Endothelial cell (in vitro differentiated cells): Measurements from ENCODE around the gene GYPC. TPM values are rescaled to one million over a fixed set of nuclear protein-coding genes. Genes with fewer than 3 reads are reported as not detected.
"Not testable (repeated sequence)": the region's sequence is repeated elsewhere in the genome, so short reads cannot be mapped to it uniquely, and the experiment has no call there.

ENCODE experiments used
- DNase-seq: peaks from one replicate; pipeline ENCODE4 v3.0.0; 2021; ENCODE audit warnings: low spot score
- H3K27ac Mint-ChIP-seq: one replicate; pipeline ENCODE4 v1.8.0; 2021; ENCODE audit warnings: mixed read lengths, inconsistent platforms; ENCODE audit not compliant: unreplicated experiment
- H3K27me3 Mint-ChIP-seq: one replicate; pipeline ENCODE4 v1.8.0; 2021; ENCODE audit warnings: mild to moderate bottlenecking, moderate library complexity, mixed read lengths, inconsistent platforms; ENCODE audit not compliant: unreplicated experiment
- H3K36me3 Mint-ChIP-seq: one replicate; pipeline ENCODE4 v1.8.0; 2021; ENCODE audit warnings: mild to moderate bottlenecking, low read depth, mixed read lengths, inconsistent platforms; ENCODE audit not compliant: unreplicated experiment
- H3K4me1 Mint-ChIP-seq: one replicate; pipeline ENCODE4 v1.8.0; 2021; ENCODE audit warnings: mild to moderate bottlenecking, mixed read lengths, inconsistent platforms; ENCODE audit not compliant: unreplicated experiment
- H3K4me3 Mint-ChIP-seq: one replicate; pipeline ENCODE4 v1.8.0; 2021; ENCODE audit warnings: mild to moderate bottlenecking, mixed read lengths, inconsistent platforms; ENCODE audit not compliant: unreplicated experiment
- H3K9me3 Mint-ChIP-seq: one replicate; pipeline ENCODE4 v1.8.0; 2021; ENCODE audit warnings: mixed read lengths, inconsistent platforms; ENCODE audit not compliant: unreplicated experiment
- total RNA-seq: library from RNA; stranded (reverse); fragmentation: NEBNext Ultra II Directional; extraction: Animal tissue kit (Norgen Biotek cat#: 25700); gene quantifications from one replicate; pipeline ENCODE4 v1.2.1, GENCODE V29; 2021; ENCODE audit not compliant: unreplicated experiment
- TF ChIP-seq, protein P1 (sequence below): fragments of 200-600 bp; sonication (generic); IDR thresholded peaks from one replicate; pipeline ENCODE4 v1.5.0; 2021; ENCODE audit warnings: antibody characterized with exemption; ENCODE audit not compliant: unreplicated experiment

Gene GYPC
- total RNA-seq, 1 donor from 2014 or later, result 154 TPM

- Mint-ChIP-seq H3K9me3 (no peaks in the 10 kb centered on the region), H3K36me3 (peaks cover 5% of the 10 kb centered on the region)
These were observed 18.6 kb upstream of the GYPC start for GRCh38 chr2:126637386-126637785.

DNA sequence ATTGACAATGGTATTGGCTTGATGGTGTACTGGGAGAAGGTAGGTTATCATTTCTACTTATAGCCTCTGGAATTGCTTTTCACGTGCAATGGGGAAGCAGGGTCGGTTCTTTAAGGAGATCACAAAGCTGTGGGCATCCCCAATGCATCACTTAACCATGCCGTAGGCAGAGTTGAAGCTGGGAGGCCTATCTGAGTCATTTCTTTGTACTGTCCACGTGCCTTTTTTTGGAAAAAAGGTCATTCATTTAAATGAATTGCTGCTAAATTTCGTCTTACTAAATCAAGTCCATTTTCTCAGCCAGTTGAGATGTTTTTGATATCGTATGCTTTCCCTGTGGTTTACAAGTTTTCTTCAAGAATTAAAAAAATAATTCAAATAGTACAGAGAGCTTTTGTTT is 17.2 kb upstream of the GYPC start:
- no peak overlapping the region for H3K27ac Mint-ChIP-seq

More at GRCh38 chr2:126637386-126637785, 18.6 kb upstream of the GYPC start:
- TF ChIP-seq, protein P1, sequence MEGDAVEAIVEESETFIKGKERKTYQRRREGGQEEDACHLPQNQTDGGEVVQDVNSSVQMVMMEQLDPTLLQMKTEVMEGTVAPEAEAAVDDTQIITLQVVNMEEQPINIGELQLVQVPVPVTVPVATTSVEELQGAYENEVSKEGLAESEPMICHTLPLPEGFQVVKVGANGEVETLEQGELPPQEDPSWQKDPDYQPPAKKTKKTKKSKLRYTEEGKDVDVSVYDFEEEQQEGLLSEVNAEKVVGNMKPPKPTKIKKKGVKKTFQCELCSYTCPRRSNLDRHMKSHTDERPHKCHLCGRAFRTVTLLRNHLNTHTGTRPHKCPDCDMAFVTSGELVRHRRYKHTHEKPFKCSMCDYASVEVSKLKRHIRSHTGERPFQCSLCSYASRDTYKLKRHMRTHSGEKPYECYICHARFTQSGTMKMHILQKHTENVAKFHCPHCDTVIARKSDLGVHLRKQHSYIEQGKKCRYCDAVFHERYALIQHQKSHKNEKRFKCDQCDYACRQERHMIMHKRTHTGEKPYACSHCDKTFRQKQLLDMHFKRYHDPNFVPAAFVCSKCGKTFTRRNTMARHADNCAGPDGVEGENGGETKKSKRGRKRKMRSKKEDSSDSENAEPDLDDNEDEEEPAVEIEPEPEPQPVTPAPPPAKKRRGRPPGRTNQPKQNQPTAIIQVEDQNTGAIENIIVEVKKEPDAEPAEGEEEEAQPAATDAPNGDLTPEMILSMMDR, result no peak
- Mint-ChIP-seq H3K27me3 (peaks cover 3% of the 10 kb centered on the region), H3K27ac (no peak overlapping the region), H3K4me1 (peaks cover 13% of the 10 kb centered on the region), H3K4me3 (no peak overlapping the region)
- no peak for DNase-seq

GRCh38 chr2:126639276-126639675 is 16.7 kb upstream of the GYPC start:
- TF ChIP-seq, protein P1, result no peak
- Mint-ChIP-seq H3K27ac (no peak overlapping the region), H3K9me3 (no peaks in the 10 kb centered on the region), H3K27me3 (peaks cover 5% of the 10 kb centered on the region), H3K4me3 (no peak overlapping the region), H3K4me1 (peaks cover 17% of the 10 kb centered on the region), H3K36me3 (peaks cover 5% of the 10 kb centered on the region)
- no peak for DNase-seq

More for the DNA sequence above, 17.2 kb upstream of the GYPC start:
- DNase-seq, result no peak
- Mint-ChIP-seq H3K27me3 (peaks cover 2% of the 10 kb centered on the region), H3K4me3 (no peak overlapping the region), H3K9me3 (no peaks in the 10 kb centered on the region), H3K36me3 (peaks cover 5% of the 10 kb centered on the region), H3K4me1 (peaks cover 13% of the 10 kb centered on the region)
- TF ChIP-seq, protein P1, result no peak

- H3K9me3 Mint-ChIP-seq, H3K36me3 Mint-ChIP-seq, H3K27me3 Mint-ChIP-seq, H3K27ac Mint-ChIP-seq, DNase-seq, H3K4me3 Mint-ChIP-seq: not testable (repeated sequence)
- peaks cover 17% of the 10 kb centered on the region for H3K4me1 Mint-ChIP-seq
These were observed 14.7 kb upstream of the GYPC start for GRCh38 chr2:126641294-126641693.

GRCh38 chr2:126642031-126642430 is 13.9 kb upstream of the GYPC start:
- peaks cover 16% of the 10 kb centered on the region for H3K4me1 Mint-ChIP-seq
- H3K27me3 Mint-ChIP-seq, result peaks cover 5% of the 10 kb centered on the region
- TF ChIP-seq, protein P1, result no peak
- no peaks in the 10 kb centered on the region for H3K9me3 Mint-ChIP-seq
- H3K36me3 Mint-ChIP-seq, result peaks cover 5% of the 10 kb centered on the region
- DNase-seq, result no peak
- H3K27ac Mint-ChIP-seq, result no peak overlapping the region
- H3K4me3 Mint-ChIP-seq, result no peak overlapping the region

GRCh38 chr2:126643431-126643830 is 12.5 kb upstream of the GYPC start:
- H3K27me3 Mint-ChIP-seq, result peaks cover 2% of the 10 kb centered on the region
- no peak for DNase-seq

More at GRCh38 chr2:126643431-126643830, 12.5 kb upstream of the GYPC start:
- Mint-ChIP-seq H3K9me3 (no peaks in the 10 kb centered on the region), H3K4me3 (no peak overlapping the region), H3K4me1 (peaks cover 4% of the 10 kb centered on the region), H3K27ac (no peak overlapping the region), H3K36me3 (peaks cover 5% of the 10 kb centered on the region)
- TF ChIP-seq, protein P1, result no peak
